Measurements from ENCODE around the gene PIGK.

GRCh38 chr1:77047978-77048614, 171.1 kb downstream of the PIGK start:
- no peak for TF ChIP-seq CTCF (IDR thresholded peaks at IDR 0.05)
- TF ChIP-seq POLR2A (IDR thresholded peaks at IDR 0.05) = no peak

Measured in stomach (tissue), 4 donors.